HG02943 (cell line): Measurements from ENCODE around the gene MYH15.

Experiments
- ATAC-seq: cut with Tn5 transposase; IDR thresholded peaks from one replicate; pipeline ENCODE4 v1.9.1; 2021; ENCODE audit warnings: mild to moderate bottlenecking, low read depth, moderate library complexity; ENCODE audit not compliant: unreplicated experiment

MYH15 gene

GRCh38 chr3:108420926-108421325 lies 89.5 kb downstream of the MYH15 start:
- ATAC-seq: no peak

GRCh38 chr3:108416111-108416869 lies 94.1 kb downstream of the MYH15 start:
- no peak for ATAC-seq

- no peak for ATAC-seq
Measured at GRCh38 chr3:108415661-108416060, 94.7 kb downstream of the MYH15 start.

- ATAC-seq: no peak
Measured at GRCh38 chr3:108414007-108414406, 96.4 kb downstream of the MYH15 start.

GRCh38 chr3:108412121-108412750 lies 98.2 kb downstream of the MYH15 start:
- ATAC-seq: no peak

GRCh38 chr3:108410531-108410984 lies 99.8 kb downstream of the MYH15 start:
- no peak for ATAC-seq

- no peak for ATAC-seq
Measured at GRCh38 chr3:108409800-108410178, 100.6 kb downstream of the MYH15 start.

- no peak for ATAC-seq
Measured at GRCh38 chr3:108408883-108409799, 101.3 kb downstream of the MYH15 start.

GRCh38 chr3:108407886-108408285 lies 102.5 kb downstream of the MYH15 start:
- ATAC-seq: no peak

GRCh38 chr3:108406661-108407206 lies 103.7 kb downstream of the MYH15 start:
- ATAC-seq: peak; percentile 97

GRCh38 chr3:108406063-108406660 lies 104.2 kb downstream of the MYH15 start:
- ATAC-seq: peak; percentile 14

GRCh38 chr3:108404368-108404767 lies 106.0 kb downstream of the MYH15 start:
- no peak for ATAC-seq

GRCh38 chr3:108403686-108404345 lies 106.6 kb downstream of the MYH15 start:
- ATAC-seq: no peak

- ATAC-seq: no peak
Measured at GRCh38 chr3:108403198-108403597, 107.2 kb downstream of the MYH15 start.

- ATAC-seq: no peak
Measured at GRCh38 chr3:108401836-108402235, 108.6 kb downstream of the MYH15 start.

GRCh38 chr3:108398510-108398909 lies 111.9 kb downstream of the MYH15 start:
- no peak for ATAC-seq

GRCh38 chr3:108396336-108396735 lies 114.1 kb downstream of the MYH15 start:
- no peak for ATAC-seq

- ATAC-seq: no peak
Measured at GRCh38 chr3:108394563-108394962, 115.8 kb downstream of the MYH15 start.

GRCh38 chr3:108394016-108394415 lies 116.4 kb downstream of the MYH15 start:
- ATAC-seq: no peak
